Measurements from ENCODE around the gene SH3BGR. TPM values are rescaled to one million over a fixed set of nuclear protein-coding genes. Genes with fewer than 3 reads are reported as not detected.
"Not testable (repeated sequence)": the region's sequence is repeated elsewhere in the genome, so short reads cannot be mapped to it uniquely, and the experiment has no call there.

The SH3BGR gene
- polyA plus RNA-seq (2011; rRNA removed), result 0.63 and 2.7 TPM in 2 replicates
- polyA minus RNA-seq (2011; rRNA and poly(A)+ RNA removed), result 0.41 and 0.43 TPM in 2 replicates

- ChIA-PET POLR2A (no interaction called here), CTCF (no interaction called here)
These were observed at the start of gene SH3BGR for GRCh38 chr21:39451332-39452206. SH3BGR (plus strand) TSS chr21:39451970; CDS start chr21:39452097, 127 bp downstream.

DNA sequence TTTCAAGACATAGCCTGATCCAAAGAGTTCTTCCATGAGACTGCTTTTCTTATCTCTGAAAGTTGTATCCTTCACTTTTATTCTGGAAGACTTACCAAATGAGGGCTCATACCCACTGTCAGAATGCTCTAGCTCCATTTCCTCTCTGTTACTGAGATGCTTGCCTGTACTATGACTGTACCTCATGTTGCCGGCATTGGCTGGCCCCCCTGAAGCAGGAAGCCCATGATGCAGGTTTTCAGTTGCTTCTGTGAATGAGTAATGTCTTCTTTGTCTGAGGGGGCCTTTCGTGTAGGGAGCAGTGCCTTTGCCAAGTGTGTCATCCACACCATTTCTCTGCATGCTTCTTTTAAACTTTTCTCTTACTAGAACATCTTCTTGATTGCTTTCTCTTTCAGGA, 45.7 kb upstream of the SH3BGR start:
- Histone ChIP-seq H3K4me3 (ENCODE audit: low read depth, low read length) (no peak overlapping the region), H3K9me3 (ENCODE audit: control insufficient read depth, insufficient read depth, low read length) (peaks cover 9% of the 10 kb centered on the region; the same call in 1 of the 2 replicates), H3K27ac (ENCODE audit: low read depth, low read length) (no peak overlapping the region), H3K27me3 (ENCODE audit: control insufficient read depth, insufficient read depth, low read length) (no peaks in the 10 kb centered on the region)
- no peak for DNase-seq (ENCODE audit: low read depth, low spot score)
- POLR2A ChIA-PET, result no interaction called here
- TF ChIP-seq CTCF (IDR thresholded peaks at IDR 0.05; ENCODE audit: low read depth, low read length), result no peak
- CTCF ChIA-PET, result no interaction called here

More at GRCh38 chr21:39451332-39452206, at the start of gene SH3BGR:
- Histone ChIP-seq H3K4me3 (ENCODE audit: low read depth, low read length) (no peak within 1 kb of the TSS), H3K27ac (ENCODE audit: low read depth, low read length) (no peak within 1 kb of the TSS), H3K27me3 (ENCODE audit: control insufficient read depth, insufficient read depth, low read length) (peaks cover 3% of the 10 kb centered on the region), H3K9me3 (ENCODE audit: control insufficient read depth, insufficient read depth, low read length) (no peaks in the 10 kb centered on the region)
- DNase-seq (ENCODE audit: low read depth, low spot score), result no peak
- no peak for TF ChIP-seq CTCF (IDR thresholded peaks at IDR 0.05; ENCODE audit: low read depth, low read length)

GRCh38 chr21:39419204-39419603, 32.6 kb upstream of the SH3BGR start:
- H3K9me3 ChIP-seq (ENCODE audit: control insufficient read depth, insufficient read depth, low read length); H3K27me3 ChIP-seq (ENCODE audit: control insufficient read depth, insufficient read depth, low read length); H3K27ac ChIP-seq (ENCODE audit: low read depth, low read length); POLR2A ChIA-PET; DNase-seq (ENCODE audit: low read depth, low spot score); H3K4me3 ChIP-seq (ENCODE audit: low read depth, low read length): not testable (repeated sequence)
- CTCF ChIA-PET, result interaction anchor here (1.8 kb wide), 1 partner anchor 22 kb away, joined by 7 read pairs; no protein-coding TSS in a partner anchor

DNA sequence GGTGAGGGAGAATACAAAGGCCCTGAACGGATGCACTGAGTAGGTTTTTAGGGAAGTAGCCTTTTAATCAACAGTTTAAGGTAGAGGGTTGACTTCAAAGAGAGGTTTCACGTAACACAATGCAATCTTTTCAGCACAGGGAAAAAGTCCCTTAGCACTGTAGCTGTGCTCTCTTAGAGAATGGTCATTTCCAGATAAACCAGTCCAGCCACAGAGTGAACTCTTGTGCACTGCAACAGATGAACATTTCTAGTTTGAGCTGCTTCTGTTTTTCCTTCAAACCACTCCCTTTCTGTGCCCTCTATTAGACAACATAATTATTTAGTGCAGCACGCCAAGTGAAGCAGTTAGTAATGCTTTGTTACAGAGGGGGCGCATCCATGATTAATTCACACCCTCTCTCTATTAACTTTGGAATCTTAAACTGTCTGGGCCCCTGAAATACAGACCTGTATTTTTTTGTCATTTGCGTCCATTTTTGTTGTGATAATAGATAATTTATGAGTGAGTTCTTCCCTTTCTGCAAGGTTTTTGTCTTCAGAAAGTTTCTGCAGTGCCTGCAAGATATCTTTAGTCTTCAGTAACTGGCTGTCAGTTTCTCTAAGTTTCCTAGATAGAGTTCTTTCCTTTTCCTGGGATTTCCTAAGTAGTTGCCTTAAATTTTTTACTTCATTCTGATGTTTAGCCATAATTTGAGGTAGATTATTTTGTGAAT, 29.1 kb upstream of the SH3BGR start:
- CTCF ChIA-PET, result interaction anchor here (1.3 kb wide), 1 partner anchor 19 kb away, joined by 4 read pairs; no protein-coding TSS in a partner anchor
- TF ChIP-seq CTCF (IDR thresholded peaks at IDR 0.05; ENCODE audit: low read depth, low read length), result no peak
- Histone ChIP-seq H3K27ac (ENCODE audit: low read depth, low read length) (no peak overlapping the region), H3K9me3 (ENCODE audit: control insufficient read depth, insufficient read depth, low read length) (no peaks in the 10 kb centered on the region), H3K27me3 (ENCODE audit: control insufficient read depth, insufficient read depth, low read length) (no peaks in the 10 kb centered on the region), H3K4me3 (ENCODE audit: low read depth, low read length) (no peak overlapping the region)
- DNase-seq (ENCODE audit: low read depth, low spot score), result no peak
- POLR2A ChIA-PET, result no interaction called here

DNA sequence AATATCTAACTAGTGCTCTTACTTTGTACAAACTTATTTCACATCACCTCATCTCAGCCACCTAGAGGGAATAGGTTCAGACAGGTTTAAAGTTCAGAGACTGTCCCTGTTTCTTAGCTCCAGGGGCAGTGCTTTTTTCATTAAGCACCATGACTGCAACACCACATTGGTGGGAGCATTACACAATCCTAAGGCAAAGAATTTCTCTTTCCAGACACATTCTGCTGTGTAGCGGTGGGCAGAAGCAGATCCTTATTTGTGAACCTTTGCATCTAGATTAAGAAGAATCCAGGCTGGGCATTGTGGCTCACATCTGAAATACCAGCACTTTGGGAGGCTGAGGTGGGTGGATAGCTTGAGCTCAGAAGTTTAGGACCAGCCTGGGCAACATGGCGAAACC, 22.3 kb upstream of the SH3BGR start:
- no peak for TF ChIP-seq CTCF (IDR thresholded peaks at IDR 0.05; ENCODE audit: low read depth, low read length)
- Histone ChIP-seq H3K4me3 (ENCODE audit: low read depth, low read length) (no peak overlapping the region), H3K9me3 (ENCODE audit: control insufficient read depth, insufficient read depth, low read length) (no peaks in the 10 kb centered on the region), H3K27ac (ENCODE audit: low read depth, low read length) (no peak overlapping the region), H3K27me3 (ENCODE audit: control insufficient read depth, insufficient read depth, low read length) (no peaks in the 10 kb centered on the region)
- ChIA-PET CTCF (interaction anchor here (4.3 kb wide), 1 partner anchor 12 kb away, joined by 43 read pairs; no protein-coding TSS in a partner anchor), POLR2A (no interaction called here)
- no peak for DNase-seq (ENCODE audit: low read depth, low spot score)

Measured in AG04450 (cell line).